IPS DF 6.9 (cell line): Measurements from ENCODE around the gene DDX56.

Experiments used
- DNase-seq: peaks from one replicate; pipeline ENCODE4 v3.0.0-alpha.2; 2013; ENCODE audit warnings: low read depth, low spot score
- H3K27ac ChIP-seq: one replicate; pipeline ENCODE4 v1.5.1; 2013; ENCODE audit warnings: low read length, control low read depth
- H3K27me3 ChIP-seq: 2 replicates; pipeline ENCODE4 v1.6.1; 2013; ENCODE audit warnings: mild to moderate bottlenecking, low read length; ENCODE audit not compliant: control insufficient read depth, insufficient read depth
- H3K36me3 ChIP-seq: 2 replicates; pipeline ENCODE4 v1.6.1; 2013; ENCODE audit warnings: low read length; ENCODE audit not compliant: control insufficient read depth, insufficient read depth
- H3K4me1 ChIP-seq: 2 replicates; pipeline ENCODE4 v1.6.1; 2013; ENCODE audit warnings: low read length; ENCODE audit not compliant: control insufficient read depth, insufficient read depth
- H3K4me3 ChIP-seq: 2 replicates; pipeline ENCODE4 v1.5.1; 2013; ENCODE audit warnings: mild to moderate bottlenecking, low read length
- H3K9me3 ChIP-seq: 2 replicates; pipeline ENCODE4 v1.6.1; 2013; ENCODE audit warnings: low read length, inconsistent platforms; ENCODE audit not compliant: control insufficient read depth, insufficient read depth
- WGBS: extraction: QIAGEN DNeasy Blood & Tissue Kit; methylation state at CpG from one replicate; pipeline ENCODE4 v1.1.7; 2013; ENCODE audit warnings: mixed read lengths, missing lambda C conversion rate; ENCODE audit not compliant: insufficient read length, insufficient coverage; 5-methylcytosine and 5-hydroxymethylcytosine counted together

Gene DDX56, protein sequence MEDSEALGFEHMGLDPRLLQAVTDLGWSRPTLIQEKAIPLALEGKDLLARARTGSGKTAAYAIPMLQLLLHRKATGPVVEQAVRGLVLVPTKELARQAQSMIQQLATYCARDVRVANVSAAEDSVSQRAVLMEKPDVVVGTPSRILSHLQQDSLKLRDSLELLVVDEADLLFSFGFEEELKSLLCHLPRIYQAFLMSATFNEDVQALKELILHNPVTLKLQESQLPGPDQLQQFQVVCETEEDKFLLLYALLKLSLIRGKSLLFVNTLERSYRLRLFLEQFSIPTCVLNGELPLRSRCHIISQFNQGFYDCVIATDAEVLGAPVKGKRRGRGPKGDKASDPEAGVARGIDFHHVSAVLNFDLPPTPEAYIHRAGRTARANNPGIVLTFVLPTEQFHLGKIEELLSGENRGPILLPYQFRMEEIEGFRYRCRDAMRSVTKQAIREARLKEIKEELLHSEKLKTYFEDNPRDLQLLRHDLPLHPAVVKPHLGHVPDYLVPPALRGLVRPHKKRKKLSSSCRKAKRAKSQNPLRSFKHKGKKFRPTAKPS

DNA sequence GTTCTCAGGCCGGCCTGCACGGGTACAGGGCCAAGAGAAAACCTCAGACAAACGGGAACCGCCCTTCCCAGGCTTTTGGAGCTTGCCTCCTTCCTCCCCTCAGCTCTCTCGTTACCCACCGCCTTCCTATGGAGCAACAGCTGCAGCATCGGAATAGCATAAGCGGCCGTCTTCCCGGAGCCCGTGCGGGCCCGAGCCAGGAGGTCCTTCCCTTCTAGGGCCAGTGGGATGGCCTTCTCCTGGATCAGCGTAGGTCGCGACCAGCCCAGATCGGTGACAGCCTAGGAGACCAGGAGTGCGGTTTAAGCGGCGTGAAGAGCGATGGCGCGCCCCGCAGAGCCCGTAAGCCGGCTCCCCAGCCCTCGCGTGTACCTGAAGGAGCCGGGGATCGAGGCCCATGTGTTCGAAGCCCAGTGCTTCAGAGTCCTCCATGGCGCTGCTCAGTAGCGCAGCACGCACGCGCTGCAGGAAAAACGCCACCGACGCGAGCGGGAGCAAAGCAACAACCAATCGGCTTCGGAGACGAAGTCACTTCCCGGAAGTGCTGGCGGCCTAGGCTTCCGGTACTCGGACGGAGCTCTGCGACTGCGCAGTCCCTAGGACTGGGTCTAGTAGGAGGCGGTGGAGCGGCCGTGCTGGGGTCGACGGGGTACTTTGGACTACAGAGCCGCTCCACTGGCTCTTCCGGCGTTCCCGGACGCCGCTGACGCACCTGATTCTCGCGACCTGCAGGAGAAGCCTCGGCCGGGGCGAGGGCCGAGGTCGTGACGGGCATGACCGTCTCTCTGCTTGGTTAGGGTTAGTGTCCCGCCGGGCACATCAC, at the start of gene DDX56:
DDX56 (minus strand) TSS at position 445 of the 823 bp plus-strand sequence; CDS start at position 432, 13 bp downstream.
- peak within 1 kb of the TSS; percentile 71 for H3K4me3 ChIP-seq
- H3K36me3 ChIP-seq, result peaks cover 35% of the 10 kb centered on the region
- peak; percentile 92 for DNase-seq
- no peaks in the 10 kb centered on the region for H3K9me3 ChIP-seq
- no peaks in the 10 kb centered on the region; the same call in none of the 2 replicates for H3K4me1 ChIP-seq
- no peak within 1 kb of the TSS for H3K27ac ChIP-seq
- no peaks in the 10 kb centered on the region for H3K27me3 ChIP-seq
- WGBS, result no CpG with 5 or more reads among the region's 74 CpGs

DNA sequence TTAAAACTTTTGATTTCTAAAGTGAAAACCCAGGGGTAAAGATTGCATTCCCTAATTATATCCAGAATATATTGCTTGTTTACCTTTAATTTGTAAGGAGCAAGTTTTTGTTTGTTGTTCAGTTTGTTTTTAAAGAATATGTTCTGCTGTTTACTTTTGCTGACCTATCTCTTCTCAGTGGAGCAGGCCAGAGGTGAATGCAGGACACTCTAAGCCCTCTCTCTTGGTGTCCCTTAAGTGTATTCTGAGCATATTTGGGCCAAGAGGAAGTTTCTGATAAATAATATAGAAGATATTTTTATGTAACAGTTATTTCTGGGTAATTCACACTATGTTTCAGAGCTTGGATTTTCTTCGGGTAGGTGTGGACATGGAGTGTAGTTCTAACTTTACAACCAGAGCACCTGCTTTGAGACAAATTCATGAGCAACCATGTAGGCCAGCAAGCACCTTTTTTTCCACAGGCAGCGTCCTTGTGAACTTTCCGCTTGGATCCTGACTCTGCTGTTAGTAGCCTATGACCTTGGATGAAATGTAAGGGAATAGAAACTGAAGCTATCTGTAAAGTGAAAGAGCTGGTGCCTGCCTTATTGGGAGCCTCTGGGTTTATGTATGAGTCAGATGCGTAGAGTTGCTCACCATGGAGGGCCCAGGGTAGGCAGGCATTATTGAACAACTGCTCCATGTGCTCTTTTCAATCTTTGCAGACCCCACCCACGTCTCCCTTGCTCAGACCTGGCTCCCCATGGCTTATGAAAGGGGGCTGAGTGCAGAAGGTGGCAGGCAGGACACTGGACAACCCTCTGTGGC, 48.8 kb upstream of the DDX56 start:
- no peak for DNase-seq
- Histone ChIP-seq H3K4me1 (peaks cover 1% of the 10 kb centered on the region; the same call in 1 of the 2 replicates), H3K4me3 (no peak overlapping the region), H3K27ac (no peak overlapping the region), H3K27me3 (no peaks in the 10 kb centered on the region), H3K9me3 (no peaks in the 10 kb centered on the region), H3K36me3 (peaks cover 4% of the 10 kb centered on the region; the same call in 1 of the 2 replicates)
- WGBS, result no CpG with 5 or more reads among the region's 5 CpGs

DNA sequence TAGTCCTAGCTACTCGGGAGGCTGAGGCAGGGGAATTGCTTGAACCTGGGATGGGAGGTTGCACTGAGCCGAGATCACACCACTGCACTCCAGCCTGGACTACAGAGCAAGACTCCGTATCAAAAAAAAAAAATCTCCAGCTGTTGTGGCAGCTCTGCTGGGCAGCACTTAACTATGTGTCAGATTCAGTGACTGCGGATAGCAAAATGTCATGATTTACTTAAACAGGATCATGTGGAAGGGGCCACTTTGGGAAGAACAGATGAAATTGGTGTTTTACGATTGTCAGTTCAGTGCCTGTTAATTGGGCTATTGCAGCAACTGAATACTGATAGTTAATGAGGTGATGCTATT, 48.0 kb upstream of the DDX56 start:
- Histone ChIP-seq H3K4me1 (peaks cover 1% of the 10 kb centered on the region; the same call in 1 of the 2 replicates), H3K9me3 (no peaks in the 10 kb centered on the region), H3K27ac (no peak overlapping the region), H3K27me3 (no peaks in the 10 kb centered on the region), H3K4me3 (no peak overlapping the region), H3K36me3 (peaks cover 4% of the 10 kb centered on the region; the same call in 1 of the 2 replicates)
- no CpG with 5 or more reads among the region's 5 CpGs for WGBS
- DNase-seq, result no peak

DNA sequence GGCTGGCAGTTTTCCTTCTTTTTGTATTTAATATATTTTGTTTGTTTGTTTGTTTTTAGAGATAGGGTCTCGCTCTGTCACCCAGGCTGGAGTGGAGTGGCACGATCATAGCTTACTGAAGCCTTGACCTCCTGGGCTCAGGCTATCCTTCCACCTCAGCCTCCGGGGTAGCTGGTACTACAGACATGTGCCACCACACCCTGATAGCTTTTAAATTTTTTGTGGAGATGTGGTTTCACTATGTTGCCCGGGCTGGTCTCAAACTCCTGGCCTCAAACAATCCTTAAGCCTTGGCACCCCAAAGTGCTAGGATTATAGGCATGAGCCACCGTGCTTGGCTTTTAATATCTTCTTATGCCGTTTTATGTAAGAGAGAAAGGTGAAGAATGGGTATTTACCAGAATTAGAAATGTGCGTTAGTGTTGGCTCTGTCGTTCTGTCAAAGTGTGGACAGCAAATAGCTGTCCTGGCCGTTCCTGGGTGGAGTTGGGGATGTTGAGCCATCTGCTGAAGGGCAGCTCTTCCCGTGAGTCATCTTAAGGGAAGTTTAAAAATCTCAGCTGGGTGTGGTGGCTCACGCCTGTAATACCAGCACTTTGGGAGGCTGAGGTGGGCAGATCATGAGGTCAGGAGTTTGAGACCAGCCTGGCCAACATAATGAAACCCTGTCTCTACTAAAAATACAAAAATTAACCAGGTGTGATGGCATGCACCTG, 47.5 kb upstream of the DDX56 start:
- WGBS, result no CpG with 5 or more reads among the region's 11 CpGs
- H3K4me1 ChIP-seq, result no peaks in the 10 kb centered on the region

DNA sequence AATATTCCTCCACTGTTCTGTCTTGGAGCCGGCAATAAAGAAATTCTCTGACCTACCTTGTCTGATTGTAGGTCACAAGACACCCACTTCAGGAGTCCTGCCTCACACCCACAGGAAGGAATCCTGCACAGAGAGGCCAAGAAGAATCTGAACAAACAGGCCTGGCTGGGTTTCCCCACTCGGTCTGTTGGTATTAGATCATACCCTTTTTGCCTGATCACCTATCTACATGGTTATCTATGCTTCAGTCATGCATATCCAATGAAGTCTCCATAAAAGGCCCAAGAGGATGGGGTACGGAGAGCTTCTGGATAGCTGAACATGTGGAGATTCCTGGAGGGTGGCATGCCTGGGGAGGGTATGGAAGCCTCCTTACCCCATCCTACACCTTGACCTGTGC, 45.0 kb upstream of the DDX56 start:
- H3K9me3 ChIP-seq, result no peaks in the 10 kb centered on the region
- no peaks in the 10 kb centered on the region for H3K27me3 ChIP-seq
- H3K4me3 ChIP-seq, result no peak overlapping the region
- H3K4me1 ChIP-seq, result no peaks in the 10 kb centered on the region
- no peaks in the 10 kb centered on the region for H3K36me3 ChIP-seq
- no peak for DNase-seq
- H3K27ac ChIP-seq, result no peak overlapping the region
- WGBS, result no CpG with 5 or more reads among the region's 3 CpGs

More for the DNA sequence above, 47.5 kb upstream of the DDX56 start:
- no peaks in the 10 kb centered on the region for H3K27me3 ChIP-seq
- no peak overlapping the region for H3K27ac ChIP-seq
- no peak for DNase-seq
- no peaks in the 10 kb centered on the region for H3K36me3 ChIP-seq
- no peaks in the 10 kb centered on the region for H3K9me3 ChIP-seq
- H3K4me3 ChIP-seq, result no peak overlapping the region

DNA sequence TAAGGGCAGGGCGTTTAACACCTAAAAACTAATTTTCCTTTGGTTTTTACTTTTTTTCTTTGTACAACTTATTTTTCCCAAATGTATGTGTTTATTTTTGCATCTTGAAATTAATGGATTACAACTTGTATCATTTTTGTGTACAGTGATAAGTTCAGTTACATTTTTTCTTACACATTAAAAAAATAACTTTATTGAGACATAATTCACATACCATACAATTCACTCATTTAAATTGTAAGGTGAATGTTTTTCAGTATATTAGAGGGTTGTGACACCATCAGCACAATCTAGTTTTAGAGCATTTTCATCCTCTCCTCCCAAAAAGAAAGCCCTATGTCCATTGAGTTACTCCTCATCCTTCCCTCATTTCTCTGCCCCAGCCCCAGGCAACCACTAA, 44.3 kb upstream of the DDX56 start:
- H3K4me3 ChIP-seq, result no peak overlapping the region
- H3K4me1 ChIP-seq, result no peaks in the 10 kb centered on the region
- no peaks in the 10 kb centered on the region for H3K27me3 ChIP-seq
- H3K27ac ChIP-seq, result no peak overlapping the region
- no CpG with 5 or more reads among the region's 1 CpG for WGBS
- no peaks in the 10 kb centered on the region for H3K9me3 ChIP-seq
- no peak for DNase-seq
- no peaks in the 10 kb centered on the region for H3K36me3 ChIP-seq

DNA sequence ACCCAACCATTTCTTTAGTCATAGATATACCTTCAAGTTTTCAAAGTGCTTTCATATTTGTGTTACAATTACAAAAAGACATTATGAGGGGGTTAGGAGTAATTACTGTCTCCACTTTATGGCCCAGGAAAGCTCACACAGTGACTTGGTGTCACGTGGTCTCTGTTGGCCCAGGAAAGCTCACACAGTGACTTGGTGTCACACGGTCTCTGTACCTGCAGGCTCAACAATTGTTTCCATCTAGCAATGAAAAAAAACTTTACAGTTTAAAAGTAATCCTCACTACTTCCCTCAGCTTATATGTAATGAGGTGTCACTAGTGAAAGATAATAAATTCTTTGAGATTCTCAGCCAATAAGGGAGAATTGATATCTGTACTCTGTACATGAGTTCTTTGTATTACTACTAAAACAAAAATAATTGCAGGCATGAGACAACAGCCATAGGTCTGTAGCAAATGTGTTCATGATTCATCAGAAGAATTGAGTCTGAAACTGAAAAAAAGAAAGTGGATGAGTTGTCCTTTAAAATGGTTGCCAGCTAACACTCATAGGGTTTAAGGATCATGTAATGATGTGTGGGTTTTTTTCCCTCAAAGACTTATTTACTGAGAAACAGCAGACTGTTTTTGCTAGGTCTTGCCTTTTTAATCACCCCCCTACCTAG, 43.6 kb upstream of the DDX56 start:
- Histone ChIP-seq H3K4me1 (no peaks in the 10 kb centered on the region), H3K27ac (no peak overlapping the region), H3K9me3 (no peaks in the 10 kb centered on the region), H3K27me3 (no peaks in the 10 kb centered on the region), H3K36me3 (no peaks in the 10 kb centered on the region), H3K4me3 (no peak overlapping the region)
- no CpG with 5 or more reads among the region's 2 CpGs for WGBS
- no peak for DNase-seq

DNA sequence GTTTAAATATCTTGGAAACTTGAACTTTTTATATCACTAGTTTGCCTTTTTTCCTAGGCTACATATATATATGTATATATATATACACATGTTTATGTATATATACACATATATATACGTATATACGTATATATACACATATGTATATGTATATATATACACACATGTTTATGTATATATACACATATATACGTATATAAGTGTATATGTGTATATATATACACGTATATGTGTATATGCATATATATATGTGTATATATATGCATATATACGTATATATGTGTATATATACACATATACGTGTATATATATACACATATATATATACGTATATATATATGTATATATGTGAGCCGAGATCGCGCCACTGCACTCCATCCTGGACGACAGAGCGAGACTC, 42.8 kb upstream of the DDX56 start:
- Histone ChIP-seq H3K27me3 (no peaks in the 10 kb centered on the region), H3K36me3 (no peaks in the 10 kb centered on the region), H3K4me1 (no peaks in the 10 kb centered on the region), H3K4me3 (no peak overlapping the region), H3K9me3 (no peaks in the 10 kb centered on the region), H3K27ac (no peak overlapping the region)
- no CpG with 5 or more reads among the region's 12 CpGs for WGBS
- no peak for DNase-seq

DNA sequence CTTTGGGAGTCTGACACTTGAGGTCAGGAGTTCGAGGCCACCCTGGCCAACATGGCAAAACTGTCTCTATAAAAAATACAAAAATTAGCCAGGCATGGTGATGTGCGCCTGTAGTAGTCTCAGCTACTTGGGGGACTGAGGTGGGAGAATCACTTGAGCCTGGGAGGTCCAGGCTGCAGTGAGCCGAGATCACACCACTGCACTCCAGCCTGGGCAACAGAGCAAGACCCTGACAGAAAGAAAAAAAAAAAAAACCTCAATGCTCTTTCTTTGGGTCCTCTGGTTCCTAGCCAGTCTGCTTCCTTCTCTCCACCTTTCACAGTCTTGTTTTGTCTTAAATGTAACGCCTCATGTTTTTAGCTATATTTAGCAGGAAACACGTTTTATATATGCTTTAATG, 42.1 kb upstream of the DDX56 start:
- DNase-seq, result no peak
- Histone ChIP-seq H3K9me3 (no peaks in the 10 kb centered on the region), H3K27ac (no peak overlapping the region), H3K36me3 (no peaks in the 10 kb centered on the region), H3K4me3 (no peak overlapping the region), H3K27me3 (no peaks in the 10 kb centered on the region), H3K4me1 (no peaks in the 10 kb centered on the region)
- no CpG with 5 or more reads among the region's 5 CpGs for WGBS
